Measurements from ENCODE around the gene RAPGEF2.
"Not testable (repeated sequence)": the region's sequence is repeated elsewhere in the genome, so short reads cannot be mapped to it uniquely, and the experiment has no call there.

The RAPGEF2 gene

GRCh38 chr4:159141193-159141592 is 38.3 kb downstream of the RAPGEF2 start:
- DNase-seq = no peak

- no peak for DNase-seq
These were observed 39.4 kb downstream of the RAPGEF2 start for GRCh38 chr4:159142241-159142640.

- DNase-seq = no peak
These were observed 40.0 kb downstream of the RAPGEF2 start for GRCh38 chr4:159142681-159143384.

GRCh38 chr4:159143687-159144086 is 40.8 kb downstream of the RAPGEF2 start:
- no peak for DNase-seq

- no peak for DNase-seq
These were observed 41.3 kb downstream of the RAPGEF2 start for GRCh38 chr4:159144112-159144694.

- DNase-seq = no peak
These were observed 42.6 kb downstream of the RAPGEF2 start for GRCh38 chr4:159145318-159145991.

GRCh38 chr4:159145992-159146330 is 43.1 kb downstream of the RAPGEF2 start:
- DNase-seq = no peak

- DNase-seq = no peak
These were observed 43.6 kb downstream of the RAPGEF2 start for GRCh38 chr4:159146488-159146887.

- no peak for DNase-seq
These were observed 45.6 kb downstream of the RAPGEF2 start for GRCh38 chr4:159148441-159148840.

- no peak for DNase-seq
These were observed 46.8 kb downstream of the RAPGEF2 start for GRCh38 chr4:159149666-159150065.

GRCh38 chr4:159150396-159150795 is 47.5 kb downstream of the RAPGEF2 start:
- no peak for DNase-seq

GRCh38 chr4:159150821-159151390 is 48.0 kb downstream of the RAPGEF2 start:
- DNase-seq = no peak

- no peak for DNase-seq
These were observed 48.8 kb downstream of the RAPGEF2 start for GRCh38 chr4:159151689-159152088.

- no peak for DNase-seq
These were observed 49.3 kb downstream of the RAPGEF2 start for GRCh38 chr4:159152181-159152580.

- no peak for DNase-seq
These were observed 50.8 kb downstream of the RAPGEF2 start for GRCh38 chr4:159153669-159154068.

GRCh38 chr4:159155119-159155518 is 52.2 kb downstream of the RAPGEF2 start:
- no peak for DNase-seq

- no peak for DNase-seq
These were observed 55.3 kb downstream of the RAPGEF2 start for GRCh38 chr4:159158083-159158617.

GRCh38 chr4:159158985-159159384 is 56.1 kb downstream of the RAPGEF2 start:
- DNase-seq = no peak

GRCh38 chr4:159159611-159160010 is 56.7 kb downstream of the RAPGEF2 start:
- DNase-seq = no peak

- no peak for DNase-seq
These were observed 57.4 kb downstream of the RAPGEF2 start for GRCh38 chr4:159160242-159160641.

GRCh38 chr4:159161436-159161835 is 58.6 kb downstream of the RAPGEF2 start:
- not testable (repeated sequence) for DNase-seq

- DNase-seq = no peak
These were observed 59.7 kb downstream of the RAPGEF2 start for GRCh38 chr4:159162576-159162975.

GRCh38 chr4:159163521-159163920 is 60.6 kb downstream of the RAPGEF2 start:
- DNase-seq = no peak

All from stimulated activated naive CD4-positive, alpha-beta T cell treated with Interleukin-2 at 50 U/mL for 16 hours (primary cell).